HepG2 (cell line): Measurements from ENCODE around the gene CPT1B.

Experiments used
- CTCF ChIP-seq: sonication (generic); formaldehyde crosslinking; IDR thresholded peaks from 2 replicates; pipeline ENCODE4 v1.5.0; 2020; ENCODE audit warnings: mild to moderate bottlenecking, missing genetic modification reagents, moderate library complexity
- KLF9 ChIP-seq: IDR thresholded peaks from 2 replicates; pipeline ENCODE4 v1.6.1; 2016; ENCODE audit warnings: low read depth
- RFX5 ChIP-seq: IDR thresholded peaks from 2 replicates; pipeline ENCODE4 v1.6.1; 2011; ENCODE audit warnings: low read depth, low read length, improper control_type of control experiment
- ZNF274 ChIP-seq: sonication (generic); formaldehyde crosslinking; IDR thresholded peaks from 2 replicates; pipeline ENCODE4 v1.5.1; 2020; ENCODE audit warnings: mild to moderate bottlenecking, missing genetic modification reagents
- TF ChIP-seq, protein P1 (sequence below): sonication (generic); formaldehyde crosslinking; IDR thresholded peaks from 2 replicates; pipeline ENCODE4 v1.5.1; 2020; ENCODE audit warnings: mild to moderate bottlenecking, missing genetic modification reagents, moderate library complexity

DNA sequence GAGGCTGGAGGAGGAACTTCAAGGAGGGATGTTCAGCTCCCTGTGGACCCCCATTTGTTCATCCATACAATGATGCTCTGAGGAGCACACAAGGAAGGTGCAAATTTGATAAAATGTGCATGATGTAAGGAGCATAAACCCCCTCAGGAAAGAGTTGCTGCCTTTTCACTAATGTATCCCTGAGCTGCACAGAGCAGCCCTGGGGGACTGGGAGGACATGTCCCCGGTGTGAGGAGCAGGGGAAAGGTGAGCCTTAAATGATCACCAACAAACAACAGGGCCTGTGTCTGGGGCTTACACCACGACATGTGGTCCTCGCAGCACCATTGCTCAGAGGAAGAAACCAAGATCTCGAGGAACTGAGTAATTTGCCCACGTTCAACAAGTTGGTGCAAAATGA lies 18.9 kb upstream of the CPT1B start:
- TF ChIP-seq, protein P1, sequence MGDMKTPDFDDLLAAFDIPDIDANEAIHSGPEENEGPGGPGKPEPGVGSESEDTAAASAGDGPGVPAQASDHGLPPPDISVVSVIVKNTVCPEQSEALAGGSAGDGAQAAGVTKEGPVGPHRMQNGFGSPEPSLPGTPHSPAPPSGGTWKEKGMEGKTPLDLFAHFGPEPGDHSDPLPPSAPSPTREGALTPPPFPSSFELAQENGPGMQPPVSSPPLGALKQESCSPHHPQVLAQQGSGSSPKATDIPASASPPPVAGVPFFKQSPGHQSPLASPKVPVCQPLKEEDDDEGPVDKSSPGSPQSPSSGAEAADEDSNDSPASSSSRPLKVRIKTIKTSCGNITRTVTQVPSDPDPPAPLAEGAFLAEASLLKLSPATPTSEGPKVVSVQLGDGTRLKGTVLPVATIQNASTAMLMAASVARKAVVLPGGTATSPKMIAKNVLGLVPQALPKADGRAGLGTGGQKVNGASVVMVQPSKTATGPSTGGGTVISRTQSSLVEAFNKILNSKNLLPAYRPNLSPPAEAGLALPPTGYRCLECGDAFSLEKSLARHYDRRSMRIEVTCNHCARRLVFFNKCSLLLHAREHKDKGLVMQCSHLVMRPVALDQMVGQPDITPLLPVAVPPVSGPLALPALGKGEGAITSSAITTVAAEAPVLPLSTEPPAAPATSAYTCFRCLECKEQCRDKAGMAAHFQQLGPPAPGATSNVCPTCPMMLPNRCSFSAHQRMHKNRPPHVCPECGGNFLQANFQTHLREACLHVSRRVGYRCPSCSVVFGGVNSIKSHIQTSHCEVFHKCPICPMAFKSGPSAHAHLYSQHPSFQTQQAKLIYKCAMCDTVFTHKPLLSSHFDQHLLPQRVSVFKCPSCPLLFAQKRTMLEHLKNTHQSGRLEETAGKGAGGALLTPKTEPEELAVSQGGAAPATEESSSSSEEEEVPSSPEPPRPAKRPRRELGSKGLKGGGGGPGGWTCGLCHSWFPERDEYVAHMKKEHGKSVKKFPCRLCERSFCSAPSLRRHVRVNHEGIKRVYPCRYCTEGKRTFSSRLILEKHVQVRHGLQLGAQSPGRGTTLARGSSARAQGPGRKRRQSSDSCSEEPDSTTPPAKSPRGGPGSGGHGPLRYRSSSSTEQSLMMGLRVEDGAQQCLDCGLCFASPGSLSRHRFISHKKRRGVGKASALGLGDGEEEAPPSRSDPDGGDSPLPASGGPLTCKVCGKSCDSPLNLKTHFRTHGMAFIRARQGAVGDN (CRISPR knock-in tag), result no peak
- TF ChIP-seq RFX5, result no peak
- no peak for TF ChIP-seq CTCF (CRISPR knock-in tag)
- TF ChIP-seq KLF9, result no peak
- TF ChIP-seq ZNF274 (CRISPR knock-in tag), result no peak
